Activated gamma-delta T cell treated with anti-CD3 and anti-CD28 coated beads, Interleukin-2, amount 50 U/mL, for 16 hours (primary cell): Measurements from ENCODE around the gene RLF.

Source experiments
- DNase-seq: peaks from one replicate; pipeline ENCODE4 v3.0.0-alpha.2; 2020; ENCODE audit warnings: low read depth

Gene RLF

DNA sequence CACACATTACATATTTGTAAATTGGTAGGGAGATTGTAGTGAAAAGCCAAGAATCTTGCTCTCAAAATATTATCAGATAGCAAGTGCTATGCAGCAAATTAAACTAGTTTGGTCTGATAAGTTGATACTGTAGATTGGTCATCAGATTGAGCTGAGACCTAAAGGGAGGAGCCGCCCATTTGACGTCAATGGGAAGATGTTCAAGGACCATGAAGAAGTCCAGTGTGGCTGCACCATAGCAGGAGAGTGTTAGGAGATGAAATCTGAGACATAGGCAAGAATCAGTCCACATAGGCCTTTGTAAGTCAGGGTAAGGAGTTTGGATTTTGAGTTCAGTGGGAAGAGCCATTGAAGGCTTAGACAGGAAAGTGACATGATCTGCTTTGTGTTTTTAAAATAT, 113.1 kb downstream of the RLF start:
- DNase-seq = no peak

DNA sequence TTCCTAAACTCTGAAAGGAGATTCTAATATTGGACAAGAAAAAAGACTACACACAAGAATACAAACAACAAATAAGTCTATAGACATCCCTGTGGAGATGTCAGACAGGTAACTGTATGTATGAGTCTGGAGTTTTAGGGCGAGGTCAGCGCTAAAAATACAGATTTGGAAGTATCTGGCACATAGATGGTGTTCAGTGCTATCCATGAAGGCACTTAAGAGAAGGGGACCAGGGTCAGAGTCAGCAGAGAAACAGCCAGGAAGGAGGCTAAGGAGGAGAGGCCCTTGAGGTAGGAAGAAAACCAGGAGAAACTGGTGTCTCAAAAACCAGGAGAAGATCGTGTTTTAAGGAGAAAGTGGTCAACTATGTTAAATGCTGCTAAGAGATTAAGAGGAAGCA, 114.9 kb downstream of the RLF start:
- no peak for DNase-seq

DNA sequence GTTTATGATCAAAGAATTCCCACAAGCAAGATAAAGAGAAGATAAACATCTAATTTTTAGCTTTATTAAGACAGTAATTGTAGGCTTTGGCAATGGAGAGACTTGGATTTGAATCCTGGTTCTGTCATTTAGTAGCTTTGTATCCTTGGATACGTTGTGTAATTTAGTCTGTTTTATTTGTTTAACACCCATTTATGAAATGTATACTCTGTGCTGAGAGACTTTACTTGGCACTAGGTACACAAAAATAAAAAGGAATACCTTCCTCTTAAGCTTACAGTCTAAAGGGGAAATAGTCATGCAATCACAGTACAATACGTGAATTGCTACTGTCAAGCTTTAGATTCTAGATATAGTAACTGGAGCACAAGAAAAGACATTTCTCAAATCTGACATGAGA, 120.7 kb downstream of the RLF start:
- DNase-seq = no peak
